ENCODE data around the gene CDC34. TPM values are rescaled to one million over a fixed set of nuclear protein-coding genes. Genes with fewer than 3 reads are reported as not detected.

Gene CDC34
- total RNA-seq, 1 experiment from 2014 or later = 87.4 TPM

DNA sequence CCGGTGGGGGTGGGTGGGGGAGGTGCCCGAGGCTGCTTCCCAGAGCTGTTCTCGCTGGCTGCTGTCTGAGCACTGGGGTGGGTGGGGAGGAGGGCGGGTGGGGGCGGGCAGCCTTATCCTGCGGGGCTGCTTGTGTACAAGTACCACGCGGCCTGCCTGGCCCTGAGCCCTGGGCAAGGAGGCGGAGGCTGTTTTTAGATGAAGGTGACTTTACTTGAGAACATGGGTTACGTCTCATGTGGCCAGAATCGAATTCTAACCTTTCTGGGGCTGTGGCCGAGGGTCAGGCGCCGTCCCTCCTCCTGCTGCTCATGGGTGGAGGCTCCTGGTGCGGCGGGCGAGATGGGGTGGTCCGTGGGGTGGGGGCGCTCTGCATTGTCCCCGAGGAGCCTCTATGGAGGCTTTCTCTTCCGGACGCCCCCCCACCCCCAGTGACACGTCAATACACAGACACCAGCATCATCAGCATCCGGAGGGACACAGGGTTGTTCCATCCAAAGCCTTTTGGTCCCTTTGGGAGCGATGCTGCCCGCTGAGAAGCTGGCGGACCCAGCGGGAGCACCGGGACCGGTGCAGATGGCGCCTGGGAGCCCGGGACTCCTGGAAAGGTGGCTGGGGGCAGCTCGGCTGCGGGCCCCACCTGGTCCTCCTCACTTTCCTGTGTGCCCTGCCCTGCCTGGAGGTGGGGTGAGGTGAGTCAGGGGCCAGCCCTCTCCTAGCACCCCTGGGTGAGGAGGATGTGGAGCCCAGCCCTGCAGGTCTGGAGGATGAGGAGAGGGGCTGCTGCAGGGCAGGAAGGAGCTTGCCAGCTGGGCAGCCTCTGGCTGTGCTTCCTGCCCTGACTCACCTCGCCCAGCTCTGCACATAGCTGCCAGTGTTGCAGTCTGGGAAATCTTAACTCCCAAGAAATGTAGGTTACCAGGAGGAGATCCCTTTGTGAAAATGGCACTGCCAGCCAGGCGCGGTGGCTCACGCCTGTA, 44.3 kb downstream of the CDC34 start:
- ATAC-seq = no peak
- RAD21 ChIA-PET (ENCODE audit: low non-redundant PET in 1 of 2, low total read pairs in 2 of 2, uncharacterized antibody in 2 of 2, unreplicated experiment in 2 of 2) = interaction anchor here in 1 of 2 experiments (0.6 kb wide), 1 partner anchor 128 kb away, joined by 3 read pairs; no protein-coding TSS in a partner anchor
- intact Hi-C loops (cut with micrococcal nuclease) = no loop called here
- Histone ChIP-seq H3K27me3 (ENCODE audit: insufficient read depth, low read length) (no peaks in the 10 kb centered on the region), H3K36me3 (ENCODE audit: control insufficient read depth in 1 of 2, insufficient read depth in 2 of 2, low read length in 2 of 2) (peaks cover 9 to 40% of the 10 kb centered on the region in 2 experiments; a peak in 2 of 4 replicates), H3K4me1 (ENCODE audit: control insufficient read depth in 1 of 2, insufficient read depth in 2 of 2, low read length in 2 of 2) (peaks cover 2 to 28% of the 10 kb centered on the region in 2 experiments; a peak in 3 of 4 replicates), H4K20me1 (ENCODE audit: insufficient read depth) (peaks cover 6% of the 10 kb centered on the region; the same call in 1 of the 2 replicates), H3K27ac (ENCODE audit: low read depth, low read length) (peak overlapping the region; percentile 5; the same call in 1 of the 2 replicates), H3K79me2 (ENCODE audit: insufficient read depth, low read length) (peaks cover 82% of the 10 kb centered on the region), H3K9ac (ENCODE audit: low read length) (no peak overlapping the region), H3K4me2 (ENCODE audit: low read length) (no peak overlapping the region), H3K9me3 (ENCODE audit: control insufficient read depth in 1 of 2, insufficient read depth in 1 of 2, low read depth in 1 of 2, low read length in 2 of 2) (no peaks in the 10 kb centered on the region), H3K4me3 (replicated peaks in 1 of 2; ENCODE audit: low read depth in 1 of 2, low read length in 2 of 2) (no peak overlapping the region), H3K9me2 (ENCODE audit: insufficient read depth) (no peaks in the 10 kb centered on the region), H2AFZ (ENCODE audit: low read depth, low read length, poor library complexity, severe bottlenecking) (no peak overlapping the region)
- CTCF ChIA-PET = interaction anchor here (0.7 to 1.6 kb wide), 3 partner anchors 9 to 65 kb away, joined by 3 to 4 read pairs (median 4); no protein-coding TSS in a partner anchor
- POLR2A ChIA-PET = no interaction called here
- BruUV-seq (replicated peaks) = no TSS peak
- DNase-seq (ENCODE audit: low read depth, low spot score) = no peak
- TF ChIP-seq CBX3 (IDR thresholded peaks at IDR 0.05; ENCODE audit: low read depth) (no peak), TCF7L2 (IDR thresholded peaks at IDR 0.05; ENCODE audit: borderline replicate concordance, extremely low read depth, insufficient read depth, insufficient read length) (no peak), ZFX (IDR thresholded peaks at IDR 0.05) (no peak), EGR1 (IDR thresholded peaks at IDR 0.05; ENCODE audit: low read depth) (no peak), ELF1 (IDR thresholded peaks at IDR 0.05; ENCODE audit: borderline replicate concordance, low read depth) (no peak), POLR2A (IDR thresholded peaks at IDR 0.05; ENCODE audit: borderline replicate concordance, extremely low read depth, insufficient read depth, insufficient read length) (no peak), FOSL1 (IDR thresholded peaks at IDR 0.05; ENCODE audit: low read depth) (no peak), RAD21 (IDR thresholded peaks at IDR 0.05; ENCODE audit: low read depth) (no peak), EZH2phosphoT487 (IDR thresholded peaks at IDR 0.05; ENCODE audit: borderline replicate concordance) (no peak), POLR2AphosphoS5 (IDR thresholded peaks at IDR 0.05; ENCODE audit: low read depth, low read length) (no peak), SP1 (IDR thresholded peaks at IDR 0.05; ENCODE audit: low read depth) (no peak), ZNF274 (IDR thresholded peaks at IDR 0.05; ENCODE audit: low read depth, low read length) (no peak)
- TF ChIP-seq, protein P1, sequence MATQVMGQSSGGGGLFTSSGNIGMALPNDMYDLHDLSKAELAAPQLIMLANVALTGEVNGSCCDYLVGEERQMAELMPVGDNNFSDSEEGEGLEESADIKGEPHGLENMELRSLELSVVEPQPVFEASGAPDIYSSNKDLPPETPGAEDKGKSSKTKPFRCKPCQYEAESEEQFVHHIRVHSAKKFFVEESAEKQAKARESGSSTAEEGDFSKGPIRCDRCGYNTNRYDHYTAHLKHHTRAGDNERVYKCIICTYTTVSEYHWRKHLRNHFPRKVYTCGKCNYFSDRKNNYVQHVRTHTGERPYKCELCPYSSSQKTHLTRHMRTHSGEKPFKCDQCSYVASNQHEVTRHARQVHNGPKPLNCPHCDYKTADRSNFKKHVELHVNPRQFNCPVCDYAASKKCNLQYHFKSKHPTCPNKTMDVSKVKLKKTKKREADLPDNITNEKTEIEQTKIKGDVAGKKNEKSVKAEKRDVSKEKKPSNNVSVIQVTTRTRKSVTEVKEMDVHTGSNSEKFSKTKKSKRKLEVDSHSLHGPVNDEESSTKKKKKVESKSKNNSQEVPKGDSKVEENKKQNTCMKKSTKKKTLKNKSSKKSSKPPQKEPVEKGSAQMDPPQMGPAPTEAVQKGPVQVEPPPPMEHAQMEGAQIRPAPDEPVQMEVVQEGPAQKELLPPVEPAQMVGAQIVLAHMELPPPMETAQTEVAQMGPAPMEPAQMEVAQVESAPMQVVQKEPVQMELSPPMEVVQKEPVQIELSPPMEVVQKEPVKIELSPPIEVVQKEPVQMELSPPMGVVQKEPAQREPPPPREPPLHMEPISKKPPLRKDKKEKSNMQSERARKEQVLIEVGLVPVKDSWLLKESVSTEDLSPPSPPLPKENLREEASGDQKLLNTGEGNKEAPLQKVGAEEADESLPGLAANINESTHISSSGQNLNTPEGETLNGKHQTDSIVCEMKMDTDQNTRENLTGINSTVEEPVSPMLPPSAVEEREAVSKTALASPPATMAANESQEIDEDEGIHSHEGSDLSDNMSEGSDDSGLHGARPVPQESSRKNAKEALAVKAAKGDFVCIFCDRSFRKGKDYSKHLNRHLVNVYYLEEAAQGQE (IDR thresholded peaks at IDR 0.05; ENCODE audit: low read depth) = no peak
- TF ChIP-seq, protein P2, sequence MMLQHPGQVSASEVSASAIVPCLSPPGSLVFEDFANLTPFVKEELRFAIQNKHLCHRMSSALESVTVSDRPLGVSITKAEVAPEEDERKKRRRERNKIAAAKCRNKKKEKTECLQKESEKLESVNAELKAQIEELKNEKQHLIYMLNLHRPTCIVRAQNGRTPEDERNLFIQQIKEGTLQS (IDR thresholded peaks at IDR 0.05) = no peak
- TF ChIP-seq, protein P3, sequence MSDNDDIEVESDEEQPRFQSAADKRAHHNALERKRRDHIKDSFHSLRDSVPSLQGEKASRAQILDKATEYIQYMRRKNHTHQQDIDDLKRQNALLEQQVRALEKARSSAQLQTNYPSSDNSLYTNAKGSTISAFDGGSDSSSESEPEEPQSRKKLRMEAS (IDR thresholded peaks at IDR 0.05) = no peak
- TF ChIP-seq, protein P4, sequence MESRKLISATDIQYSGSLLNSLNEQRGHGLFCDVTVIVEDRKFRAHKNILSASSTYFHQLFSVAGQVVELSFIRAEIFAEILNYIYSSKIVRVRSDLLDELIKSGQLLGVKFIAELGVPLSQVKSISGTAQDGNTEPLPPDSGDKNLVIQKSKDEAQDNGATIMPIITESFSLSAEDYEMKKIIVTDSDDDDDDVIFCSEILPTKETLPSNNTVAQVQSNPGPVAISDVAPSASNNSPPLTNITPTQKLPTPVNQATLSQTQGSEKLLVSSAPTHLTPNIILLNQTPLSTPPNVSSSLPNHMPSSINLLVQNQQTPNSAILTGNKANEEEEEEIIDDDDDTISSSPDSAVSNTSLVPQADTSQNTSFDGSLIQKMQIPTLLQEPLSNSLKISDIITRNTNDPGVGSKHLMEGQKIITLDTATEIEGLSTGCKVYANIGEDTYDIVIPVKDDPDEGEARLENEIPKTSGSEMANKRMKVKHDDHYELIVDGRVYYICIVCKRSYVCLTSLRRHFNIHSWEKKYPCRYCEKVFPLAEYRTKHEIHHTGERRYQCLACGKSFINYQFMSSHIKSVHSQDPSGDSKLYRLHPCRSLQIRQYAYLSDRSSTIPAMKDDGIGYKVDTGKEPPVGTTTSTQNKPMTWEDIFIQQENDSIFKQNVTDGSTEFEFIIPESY (IDR thresholded peaks at IDR 0.05; ENCODE audit: extremely low read depth, insufficient replicate concordance, low read length) = no peak
- TF ChIP-seq, protein P5, sequence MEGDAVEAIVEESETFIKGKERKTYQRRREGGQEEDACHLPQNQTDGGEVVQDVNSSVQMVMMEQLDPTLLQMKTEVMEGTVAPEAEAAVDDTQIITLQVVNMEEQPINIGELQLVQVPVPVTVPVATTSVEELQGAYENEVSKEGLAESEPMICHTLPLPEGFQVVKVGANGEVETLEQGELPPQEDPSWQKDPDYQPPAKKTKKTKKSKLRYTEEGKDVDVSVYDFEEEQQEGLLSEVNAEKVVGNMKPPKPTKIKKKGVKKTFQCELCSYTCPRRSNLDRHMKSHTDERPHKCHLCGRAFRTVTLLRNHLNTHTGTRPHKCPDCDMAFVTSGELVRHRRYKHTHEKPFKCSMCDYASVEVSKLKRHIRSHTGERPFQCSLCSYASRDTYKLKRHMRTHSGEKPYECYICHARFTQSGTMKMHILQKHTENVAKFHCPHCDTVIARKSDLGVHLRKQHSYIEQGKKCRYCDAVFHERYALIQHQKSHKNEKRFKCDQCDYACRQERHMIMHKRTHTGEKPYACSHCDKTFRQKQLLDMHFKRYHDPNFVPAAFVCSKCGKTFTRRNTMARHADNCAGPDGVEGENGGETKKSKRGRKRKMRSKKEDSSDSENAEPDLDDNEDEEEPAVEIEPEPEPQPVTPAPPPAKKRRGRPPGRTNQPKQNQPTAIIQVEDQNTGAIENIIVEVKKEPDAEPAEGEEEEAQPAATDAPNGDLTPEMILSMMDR (IDR thresholded peaks at IDR 0.05 in 2 of 3, conservative IDR thresholded peaks at IDR 0.05 in 1 of 3; ENCODE audit: borderline replicate concordance in 1 of 3, insufficient read depth in 1 of 3, low read depth in 2 of 3, low read length in 2 of 3) = no peak
